ENCODE data around the gene SLX4IP. TPM values are rescaled to one million over a fixed set of nuclear protein-coding genes. Genes with fewer than 3 reads are reported as not detected.
A peak's percentile ranks its signal among the peaks of the same experiment; 100 is the strongest.

Gene SLX4IP
- total and polyA plus RNA-seq, 2 of the 13 experiments (the other 11 are each of a cell fraction or from before 2014, with no cell fraction given): 3.6 to 7.3 TPM

DNA sequence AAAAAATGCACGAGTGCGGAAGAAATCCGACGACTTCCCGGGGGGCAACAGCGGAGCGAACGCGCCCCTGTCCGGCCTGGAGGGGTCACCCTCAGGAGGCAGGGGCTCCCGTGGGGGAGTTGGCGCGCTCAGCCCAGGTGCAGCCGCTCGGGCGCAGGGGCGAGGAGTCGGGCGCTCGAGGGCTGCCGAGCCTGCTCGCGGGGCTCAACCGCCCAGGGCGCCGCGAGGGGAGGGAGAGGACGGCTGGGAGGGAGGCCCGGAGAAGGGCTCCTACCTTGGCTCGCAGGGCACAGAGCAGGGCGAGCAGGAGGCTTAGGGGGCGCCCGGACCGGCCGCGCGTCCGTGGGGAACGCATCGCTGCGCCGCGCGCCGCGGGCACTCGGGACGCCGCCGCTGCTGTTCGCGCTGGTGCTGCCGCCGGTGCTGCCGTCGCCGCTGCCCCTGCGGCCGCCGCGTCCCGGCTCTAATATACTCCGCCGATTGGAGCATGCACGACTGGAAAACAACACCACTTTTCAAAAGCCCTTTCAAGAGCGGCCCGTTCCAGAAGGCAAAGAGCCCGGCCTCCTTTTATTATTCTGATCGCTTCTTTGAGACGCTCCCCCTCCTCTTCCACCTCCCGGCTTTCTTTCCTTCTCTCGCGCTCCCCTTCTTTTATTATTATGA lies 238.2 kb downstream of the SLX4IP start (continued):
- TF ChIP-seq, protein P1, sequence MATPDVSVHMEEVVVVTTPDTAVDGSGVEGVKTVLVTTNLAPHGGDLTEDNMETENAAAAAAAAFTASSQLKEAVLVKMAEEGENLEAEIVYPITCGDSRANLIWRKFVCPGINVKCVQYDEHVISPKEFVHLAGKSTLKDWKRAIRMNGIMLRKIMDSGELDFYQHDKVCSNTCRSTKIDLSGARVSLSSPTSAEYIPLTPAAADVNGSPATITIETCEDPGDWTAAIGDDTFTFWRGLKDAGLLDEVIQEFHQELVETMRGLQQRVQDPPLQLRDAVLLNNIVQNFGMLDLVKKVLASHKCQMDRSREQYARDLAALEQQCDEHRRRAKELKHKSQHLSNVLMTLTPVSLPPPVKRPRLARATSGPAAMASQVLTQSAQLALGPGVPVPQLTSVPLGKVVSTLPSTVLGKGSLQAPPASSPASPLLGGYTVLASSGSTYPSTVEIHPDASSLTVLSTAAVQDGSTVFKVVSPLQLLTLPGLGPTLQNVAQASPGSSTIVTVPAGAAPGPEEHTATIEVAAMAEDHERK (CRISPR knock-in tag; IDR thresholded peaks at IDR 0.05; ENCODE audit: low read depth): no peak
- no peak for TF ChIP-seq BRCA1 (CRISPR knock-in tag; IDR thresholded peaks at IDR 0.05)
- TF ChIP-seq SYNCRIP (IDR thresholded peaks at IDR 0.05; ENCODE audit: insufficient read depth, low read depth, low read length): no peak
- no peak for TF ChIP-seq ERF (CRISPR knock-in tag; IDR thresholded peaks at IDR 0.05)
- TF ChIP-seq, protein P2, sequence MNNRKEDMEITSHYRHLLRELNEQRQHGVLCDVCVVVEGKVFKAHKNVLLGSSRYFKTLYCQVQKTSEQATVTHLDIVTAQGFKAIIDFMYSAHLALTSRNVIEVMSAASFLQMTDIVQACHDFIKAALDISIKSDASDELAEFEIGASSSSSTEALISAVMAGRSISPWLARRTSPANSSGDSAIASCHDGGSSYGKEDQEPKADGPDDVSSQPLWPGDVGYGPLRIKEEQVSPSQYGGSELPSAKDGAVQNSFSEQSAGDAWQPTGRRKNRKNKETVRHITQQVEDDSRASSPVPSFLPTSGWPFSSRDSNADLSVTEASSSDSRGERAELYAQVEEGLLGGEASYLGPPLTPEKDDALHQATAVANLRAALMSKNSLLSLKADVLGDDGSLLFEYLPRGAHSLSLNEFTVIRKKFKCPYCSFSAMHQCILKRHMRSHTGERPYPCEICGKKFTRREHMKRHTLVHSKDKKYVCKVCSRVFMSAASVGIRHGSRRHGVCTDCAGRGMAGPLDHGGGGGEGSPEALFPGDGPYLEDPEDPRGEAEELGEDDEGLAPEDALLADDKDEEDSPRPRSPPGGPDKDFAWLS (CRISPR knock-in tag; IDR thresholded peaks at IDR 0.05; ENCODE audit: borderline replicate concordance): no peak
- no peak for TF ChIP-seq GABPB1 (CRISPR knock-in tag; IDR thresholded peaks at IDR 0.05)
- TF ChIP-seq SMAD9 (CRISPR knock-in tag; IDR thresholded peaks at IDR 0.05): no peak
- no peak for TF ChIP-seq TBX2 (CRISPR knock-in tag; IDR thresholded peaks at IDR 0.05; ENCODE audit: borderline replicate concordance)
- TF ChIP-seq SOX5 (CRISPR knock-in tag; IDR thresholded peaks at IDR 0.05; ENCODE audit: borderline replicate concordance): no peak
- TF ChIP-seq, protein P3, sequence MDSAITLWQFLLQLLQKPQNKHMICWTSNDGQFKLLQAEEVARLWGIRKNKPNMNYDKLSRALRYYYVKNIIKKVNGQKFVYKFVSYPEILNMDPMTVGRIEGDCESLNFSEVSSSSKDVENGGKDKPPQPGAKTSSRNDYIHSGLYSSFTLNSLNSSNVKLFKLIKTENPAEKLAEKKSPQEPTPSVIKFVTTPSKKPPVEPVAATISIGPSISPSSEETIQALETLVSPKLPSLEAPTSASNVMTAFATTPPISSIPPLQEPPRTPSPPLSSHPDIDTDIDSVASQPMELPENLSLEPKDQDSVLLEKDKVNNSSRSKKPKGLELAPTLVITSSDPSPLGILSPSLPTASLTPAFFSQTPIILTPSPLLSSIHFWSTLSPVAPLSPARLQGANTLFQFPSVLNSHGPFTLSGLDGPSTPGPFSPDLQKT (CRISPR knock-in tag; IDR thresholded peaks at IDR 0.05; ENCODE audit: borderline replicate concordance): no peak
- TF ChIP-seq, protein P4, sequence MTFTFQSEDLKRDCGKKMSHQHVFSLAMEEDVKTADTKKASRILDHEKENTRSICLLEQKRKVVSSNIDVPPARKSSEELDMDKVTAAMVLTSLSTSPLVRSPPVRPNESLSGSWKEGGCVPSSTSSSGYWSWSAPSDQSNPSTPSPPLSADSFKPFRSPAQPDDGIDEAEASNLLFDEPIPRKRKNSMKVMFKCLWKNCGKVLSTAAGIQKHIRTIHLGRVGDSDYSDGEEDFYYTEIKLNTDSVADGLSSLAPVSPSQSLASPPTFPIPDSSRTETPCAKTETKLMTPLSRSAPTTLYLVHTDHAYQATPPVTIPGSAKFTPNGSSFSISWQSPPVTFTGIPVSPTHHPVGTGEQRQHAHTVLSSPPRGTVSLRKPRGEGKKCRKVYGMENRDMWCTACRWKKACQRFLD (CRISPR knock-in tag; IDR thresholded peaks at IDR 0.05; ENCODE audit: borderline replicate concordance): no peak; the same call in 1 of the 2 replicates
- TF ChIP-seq ARID2 (CRISPR knock-in tag; IDR thresholded peaks at IDR 0.05; ENCODE audit: borderline replicate concordance): no peak
- TF ChIP-seq, protein P5, sequence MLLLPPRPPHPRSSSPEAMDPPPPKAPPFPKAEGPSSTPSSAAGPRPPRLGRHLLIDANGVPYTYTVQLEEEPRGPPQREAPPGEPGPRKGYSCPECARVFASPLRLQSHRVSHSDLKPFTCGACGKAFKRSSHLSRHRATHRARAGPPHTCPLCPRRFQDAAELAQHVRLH (CRISPR knock-in tag; IDR thresholded peaks at IDR 0.05; ENCODE audit: borderline replicate concordance, low read depth): no peak; the same call in 1 of the 2 replicates
- TF ChIP-seq, protein P6, sequence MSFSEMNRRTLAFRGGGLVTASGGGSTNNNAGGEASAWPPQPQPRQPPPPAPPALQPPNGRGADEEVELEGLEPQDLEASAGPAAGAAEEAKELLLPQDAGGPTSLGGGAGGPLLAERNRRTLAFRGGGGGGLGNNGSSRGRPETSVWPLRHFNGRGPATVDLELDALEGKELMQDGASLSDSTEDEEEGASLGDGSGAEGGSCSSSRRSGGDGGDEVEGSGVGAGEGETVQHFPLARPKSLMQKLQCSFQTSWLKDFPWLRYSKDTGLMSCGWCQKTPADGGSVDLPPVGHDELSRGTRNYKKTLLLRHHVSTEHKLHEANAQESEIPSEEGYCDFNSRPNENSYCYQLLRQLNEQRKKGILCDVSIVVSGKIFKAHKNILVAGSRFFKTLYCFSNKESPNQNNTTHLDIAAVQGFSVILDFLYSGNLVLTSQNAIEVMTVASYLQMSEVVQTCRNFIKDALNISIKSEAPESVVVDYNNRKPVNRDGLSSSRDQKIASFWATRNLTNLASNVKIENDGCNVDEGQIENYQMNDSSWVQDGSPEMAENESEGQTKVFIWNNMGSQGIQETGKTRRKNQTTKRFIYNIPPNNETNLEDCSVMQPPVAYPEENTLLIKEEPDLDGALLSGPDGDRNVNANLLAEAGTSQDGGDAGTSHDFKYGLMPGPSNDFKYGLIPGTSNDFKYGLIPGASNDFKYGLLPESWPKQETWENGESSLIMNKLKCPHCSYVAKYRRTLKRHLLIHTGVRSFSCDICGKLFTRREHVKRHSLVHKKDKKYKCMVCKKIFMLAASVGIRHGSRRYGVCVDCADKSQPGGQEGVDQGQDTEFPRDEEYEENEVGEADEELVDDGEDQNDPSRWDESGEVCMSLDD (CRISPR knock-in tag; IDR thresholded peaks at IDR 0.05; ENCODE audit: borderline replicate concordance): no peak; the same call in 1 of the 2 replicates
- TF ChIP-seq NFIC (IDR thresholded peaks at IDR 0.05; ENCODE audit: low read length): no peak
- TF ChIP-seq, protein P7, sequence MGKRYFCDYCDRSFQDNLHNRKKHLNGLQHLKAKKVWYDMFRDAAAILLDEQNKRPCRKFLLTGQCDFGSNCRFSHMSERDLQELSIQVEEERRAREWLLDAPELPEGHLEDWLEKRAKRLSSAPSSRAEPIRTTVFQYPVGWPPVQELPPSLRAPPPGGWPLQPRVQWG (CRISPR knock-in tag; IDR thresholded peaks at IDR 0.05; ENCODE audit: borderline replicate concordance, low read depth): 0 out of 2 replicates have a peak, but pooled peaks have one; percentile 72
- no peak for TF ChIP-seq ZNF737 (CRISPR knock-in tag; IDR thresholded peaks at IDR 0.05; ENCODE audit: borderline replicate concordance)
- TF ChIP-seq PLRG1 (conservative IDR thresholded peaks at IDR 0.05): no peak
- no peak for TF ChIP-seq SIX4 (CRISPR knock-in tag; IDR thresholded peaks at IDR 0.05)
- TF ChIP-seq, protein P8, sequence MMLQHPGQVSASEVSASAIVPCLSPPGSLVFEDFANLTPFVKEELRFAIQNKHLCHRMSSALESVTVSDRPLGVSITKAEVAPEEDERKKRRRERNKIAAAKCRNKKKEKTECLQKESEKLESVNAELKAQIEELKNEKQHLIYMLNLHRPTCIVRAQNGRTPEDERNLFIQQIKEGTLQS (CRISPR knock-in tag; IDR thresholded peaks at IDR 0.05): 0 out of 2 replicates have a peak, but pooled peaks have one; percentile 5
